B cell (primary cell): ENCODE data around the gene RFC4. TPM values are rescaled to one million over a fixed set of nuclear protein-coding genes. Genes with fewer than 3 reads are reported as not detected.

Source experiments
- ATAC-seq: fragments of 200-7000 bp; cut with Tn5 transposase; one replicate; pipeline ENCODE4 v1.10.0; 2021; ENCODE audit warnings: low read depth, mild to moderate bottlenecking, moderate number of reproducible peaks, moderate library complexity
- CTCF ChIA-PET: fragments of 350-600 bp; sonication (Branson Sonifier 250); formaldehyde crosslinking; loops from one replicate; lab custom pipeline; 2021; ENCODE audit warnings: antibody characterized with exemption, inconsistent platforms; lab: Charles Lee
- POLR2A ChIA-PET: fragments of 350-600 bp; sonication (Branson Sonifier 250); formaldehyde crosslinking; loops from one replicate; lab custom pipeline; 2021; ENCODE audit warnings: antibody characterized with exemption; lab: Charles Lee
- DNase-seq: peaks from one replicate; pipeline ENCODE4 v3.0.0; 2013
- H2AFZ ChIP-seq: 2 replicates; pipeline ENCODE4 v1.6.1; 2012; ENCODE audit warnings: mild to moderate bottlenecking, low read depth, low read length; ENCODE audit not compliant: insufficient read depth, poor library complexity, severe bottlenecking
- H3K27ac ChIP-seq, 2 donors: 1 replicate in 1 of 2; 2 replicates in 1 of 2; pipeline ENCODE4 v1.5.1; 2012 to 2013; ENCODE audit warnings: low read length in 2 of 2, mild to moderate bottlenecking in 2 of 2, moderate library complexity in 1 of 2
- H3K27me3 ChIP-seq, 4 experiments: fragments of 200-600 bp in 1 of 4; sonication (generic) in 1 of 4; replicated peaks in 1 of 4; 1 replicate in 2 of 4; 2 replicates in 2 of 4; pipeline versions ENCODE4 v1.6.1 to v1.7.0; 2013 to 2016; ENCODE audit warnings: low read length in 3 of 4, mild to moderate bottlenecking in 2 of 4, mixed read lengths in 1 of 4, moderate library complexity in 1 of 4; ENCODE audit not compliant: insufficient read depth in 4 of 4, control insufficient read depth in 3 of 4; ENCODE audit errors: control extremely low read depth in 1 of 4
- H3K36me3 ChIP-seq, 2 experiments: replicated peaks in 1 of 2; 1 replicate in 1 of 2; 2 replicates in 1 of 2; pipeline versions ENCODE4 v1.6.1 to v1.7.1; 2013; ENCODE audit warnings: low read length in 1 of 2; ENCODE audit not compliant: insufficient read depth in 2 of 2, control insufficient read depth in 1 of 2; ENCODE audit errors: control extremely low read depth in 1 of 2, extremely low read depth in 1 of 2
- H3K4me1 ChIP-seq, 2 donors: fragments of 200-600 bp in 1 of 2; sonication (generic) in 1 of 2; 1 replicate in 1 of 2; 2 replicates in 1 of 2; pipeline versions ENCODE4 v1.5.1 to v1.6.1; 2013 to 2017; ENCODE audit warnings: low read length in 2 of 2; ENCODE audit not compliant: control insufficient read depth in 2 of 2, insufficient read depth in 2 of 2
- H3K4me2 ChIP-seq: replicated peaks from 2 replicates; pipeline ENCODE3; 2012; ENCODE audit warnings: mild to moderate bottlenecking, low read depth, low read length; ENCODE audit not compliant: poor library complexity, severe bottlenecking
- H3K4me3 ChIP-seq, 5 experiments: fragments of 200-600 bp in 1 of 5; sonication (generic) in 1 of 5; 1 replicate in 3 of 5; 2 replicates in 2 of 5; pipeline versions ENCODE4 v1.5.1 to v1.7.0; 2011 to 2016; ENCODE audit warnings: low read length in 4 of 5, mild to moderate bottlenecking in 4 of 5, low read depth in 2 of 5, control low read depth in 1 of 5, moderate library complexity in 1 of 5; ENCODE audit not compliant: insufficient read depth in 1 of 5; ENCODE audit errors: control extremely low read depth in 1 of 5, extremely low read depth in 1 of 5
- H3K79me2 ChIP-seq: fragments of 200-600 bp; sonication (generic); one replicate; pipeline ENCODE4 v1.6.0; 2016; ENCODE audit warnings: low read length; ENCODE audit not compliant: control insufficient read depth, insufficient read depth
- H3K9ac ChIP-seq: fragments of 200-600 bp; sonication (generic); 2 replicates; pipeline ENCODE4 v1.6.1; 2017; ENCODE audit warnings: mild to moderate bottlenecking, low read length, moderate library complexity
- H3K9me3 ChIP-seq, 3 donors: one replicate each; pipeline versions ENCODE4 v1.6.1 to v1.7.1; 2013; ENCODE audit warnings: low read length in 2 of 3; ENCODE audit not compliant: control insufficient read depth in 2 of 3, insufficient read depth in 1 of 3; ENCODE audit errors: control extremely low read depth in 1 of 3
- H4K20me1 ChIP-seq: 2 replicates; pipeline ENCODE4 v1.6.0; 2012; ENCODE audit warnings: mild to moderate bottlenecking, low read length; ENCODE audit not compliant: insufficient read depth, control insufficient read depth, poor library complexity, severe bottlenecking
- H3K27ac Mint-ChIP-seq: one replicate; pipeline ENCODE4 v1.8.0; 2021; ENCODE audit warnings: mixed read lengths
- H3K27me3 Mint-ChIP-seq: one replicate; pipeline ENCODE4 v1.8.0; 2021; ENCODE audit warnings: mixed read lengths
- H3K4me1 Mint-ChIP-seq: one replicate; pipeline ENCODE4 v1.8.0; 2021; ENCODE audit warnings: mixed read lengths
- H3K4me3 Mint-ChIP-seq: one replicate; pipeline ENCODE4 v1.8.0; 2021; ENCODE audit warnings: mixed read lengths
- H3K9me3 Mint-ChIP-seq: one replicate; pipeline ENCODE4 v1.8.0; 2022; ENCODE audit warnings: mixed read lengths; ENCODE audit not compliant: insufficient read depth
- CTCF ChIP-seq: fragments of 200-600 bp; IDR thresholded peaks from one replicate; pipeline ENCODE4 v1.8.0; 2022; ENCODE audit warnings: antibody characterized with exemption, mild to moderate bottlenecking
- EZH2 ChIP-seq: IDR thresholded peaks from 2 replicates; pipeline ENCODE4 v1.6.1; 2012; ENCODE audit warnings: borderline replicate concordance, low read depth, mild to moderate bottlenecking, moderate library complexity, low read length; ENCODE audit not compliant: insufficient read depth, poor library complexity, severe bottlenecking
- WGBS: methylation state at CpG from one replicate; pipeline ENCODE4 v1.1.5; 2013; ENCODE audit warnings: missing lambda C conversion rate; ENCODE audit not compliant: insufficient coverage; 5-methylcytosine and 5-hydroxymethylcytosine counted together
- intact Hi-C: fragments of 100-400 bp; cut with micrococcal nuclease; formaldehyde crosslinking; loops from one replicate; pipeline ENCODE4 v1.10.0; 2022
- polyA plus RNA-seq: library from polyadenylated mRNA; depleted of rRNA; stranded (reverse); fragments of >200 nt; gene quantifications from 2 replicates; pipeline ENCODE4 v1.2.3, GENCODE V29; 2012
- total RNA-seq, 2 donors: library from RNA; stranded (reverse); fragments of 120-200 nt in 1 of 2; gene quantifications; 1 replicate in 1 of 2; 2 replicates in 1 of 2; pipeline versions ENCODE4 v1.2.3 to v1.2.4, GENCODE V29; 2013 to 2022

Gene RFC4
- total and polyA plus RNA-seq, 2 donors (not counting 1 experiment from before 2014, with no cell fraction given): 17.8 to 20.5 TPM

GRCh38 chr3:186825872-186826409 is 19.7 kb upstream of the RFC4 start:
- Histone ChIP-seq H3K36me3 (no peaks in the 10 kb centered on the region), H3K9me3 (peaks cover 0 to 4% (median 0%) of the 10 kb centered on the region in 3 donors), H3K27me3 (peaks cover 0 to 62% (median 38%) of the 10 kb centered on the region in 4 experiments), H3K4me2 (peak overlapping the region; percentile 91), H4K20me1 (no peaks in the 10 kb centered on the region), H3K79me2 (peaks cover 2% of the 10 kb centered on the region), H3K4me1 (peaks cover 24 to 28% of the 10 kb centered on the region in 2 donors), H2AFZ (peak overlapping the region; percentile 34), H3K27ac (no peak overlapping the region), H3K9ac (no peak overlapping the region), H3K4me3 (no peak overlapping the region)
- intact Hi-C loops: loop anchor here (2.0 to 10.0 kb wide), 4 partner anchors 105 to 721 kb away; partner anchors contain the start of genes DNAJB11, ETV5 and ST6GAL1
- POLR2A ChIA-PET: interaction anchor here (1.3 to 2.4 kb wide), 2 partner anchors 42 to 105 kb away, joined by 3 to 8 read pairs; no protein-coding TSS in a partner anchor
- CTCF ChIA-PET: interaction anchor here (1.1 to 5.0 kb wide), 3 partner anchors 20 to 211 kb away, joined by 3 to 61 read pairs (median 15); no protein-coding TSS in a partner anchor
- Mint-ChIP-seq H3K4me1 (peaks cover 21% of the 10 kb centered on the region), H3K27ac (peak overlapping the region; percentile 48), H3K27me3 (peaks cover 44% of the 10 kb centered on the region), H3K9me3 (no peaks in the 10 kb centered on the region), H3K4me3 (peak overlapping the region; percentile 79)
- TF ChIP-seq EZH2 (no peak), CTCF (no peak)
- peak; percentile 55 for DNase-seq
- ATAC-seq: no peak
- 20% methylated on average over 6 of the region's 11 CpGs for WGBS

- peak overlapping the region; percentile 34 for H2AFZ ChIP-seq
- H3K79me2 ChIP-seq: peaks cover 2% of the 10 kb centered on the region
- H3K4me3 Mint-ChIP-seq: peak overlapping the region; percentile 79
- no peak overlapping the region for H3K27ac Mint-ChIP-seq
- H3K9me3 ChIP-seq: peaks cover 0 to 4% (median 0%) of the 10 kb centered on the region in 3 donors
- H3K27me3 Mint-ChIP-seq: peaks cover 38% of the 10 kb centered on the region
- no peaks in the 10 kb centered on the region for H3K36me3 ChIP-seq
- H3K4me1 ChIP-seq: peaks cover 24 to 28% of the 10 kb centered on the region in 2 donors
- H4K20me1 ChIP-seq: no peaks in the 10 kb centered on the region
- H3K4me3 ChIP-seq: peak overlapping the region in 1 of 5 experiments; percentile 1
- TF ChIP-seq EZH2 (no peak), CTCF (no peak)
- no peaks in the 10 kb centered on the region for H3K9me3 Mint-ChIP-seq
- H3K4me1 Mint-ChIP-seq: peaks cover 21% of the 10 kb centered on the region
- peak overlapping the region; percentile 91 for H3K4me2 ChIP-seq
- H3K27me3 ChIP-seq: peaks cover 0 to 57% (median 33%) of the 10 kb centered on the region in 4 experiments
- no peak overlapping the region for H3K27ac ChIP-seq
- ATAC-seq (no peak), DNase-seq (peak; percentile 56)
- POLR2A ChIA-PET: interaction anchor here (1.3 kb wide), 1 partner anchor 41 kb away, joined by 3 read pairs; no protein-coding TSS in a partner anchor
- intact Hi-C loops: loop anchor here (5.0 to 10.0 kb wide), 2 partner anchors 202 to 721 kb away; partner anchors contain the start of gene ETV5
- WGBS: 7% methylated on average over 23 of the region's 23 CpGs
- CTCF ChIA-PET: interaction anchor here (1.1 to 5.0 kb wide), 3 partner anchors 20 to 210 kb away, joined by 3 to 61 read pairs (median 15); no protein-coding TSS in a partner anchor
- no peak overlapping the region for H3K9ac ChIP-seq
Measured at GRCh38 chr3:186825294-186825821, 19.1 kb upstream of the RFC4 start.
